ENCODE results near the gene CALCOCO1. TPM values are rescaled to one million over a fixed set of nuclear protein-coding genes. Genes with fewer than 3 reads are reported as not detected.
"Not testable (repeated sequence)": the region's sequence is repeated elsewhere in the genome, so short reads cannot be mapped to it uniquely, and the experiment has no call there.

CALCOCO1 gene
- total RNA-seq, 1 donor from 2014 or later: 32.0 TPM

DNA sequence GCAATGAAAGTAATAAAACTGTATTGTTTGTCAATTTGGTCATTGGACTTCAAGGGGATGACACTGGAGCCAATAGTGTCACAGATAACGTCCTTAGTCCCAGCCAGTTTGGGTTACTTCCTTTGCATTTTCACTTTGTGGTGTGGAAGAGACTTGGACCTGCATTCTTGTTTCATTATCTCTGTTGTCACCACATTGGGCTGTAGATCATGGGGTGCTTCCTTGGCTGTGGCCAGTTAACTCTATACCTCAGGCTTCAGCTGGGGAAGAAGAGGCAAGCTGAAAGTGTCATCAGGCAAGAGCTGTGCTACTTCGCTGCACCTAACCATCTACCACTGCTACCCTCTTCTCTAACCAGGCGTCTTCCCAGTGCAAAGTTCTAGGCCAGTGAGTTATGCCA, 39.6 kb upstream of the CALCOCO1 start:
- H3K27ac Mint-ChIP-seq (ENCODE audit: unreplicated experiment): no peak overlapping the region
- H3K27me3 Mint-ChIP-seq (ENCODE audit: low read depth): peaks cover 97% of the 10 kb centered on the region
- H3K4me1 Mint-ChIP-seq: no peaks in the 10 kb centered on the region
- H3K4me3 Mint-ChIP-seq: no peak overlapping the region
- TF ChIP-seq, protein P1, sequence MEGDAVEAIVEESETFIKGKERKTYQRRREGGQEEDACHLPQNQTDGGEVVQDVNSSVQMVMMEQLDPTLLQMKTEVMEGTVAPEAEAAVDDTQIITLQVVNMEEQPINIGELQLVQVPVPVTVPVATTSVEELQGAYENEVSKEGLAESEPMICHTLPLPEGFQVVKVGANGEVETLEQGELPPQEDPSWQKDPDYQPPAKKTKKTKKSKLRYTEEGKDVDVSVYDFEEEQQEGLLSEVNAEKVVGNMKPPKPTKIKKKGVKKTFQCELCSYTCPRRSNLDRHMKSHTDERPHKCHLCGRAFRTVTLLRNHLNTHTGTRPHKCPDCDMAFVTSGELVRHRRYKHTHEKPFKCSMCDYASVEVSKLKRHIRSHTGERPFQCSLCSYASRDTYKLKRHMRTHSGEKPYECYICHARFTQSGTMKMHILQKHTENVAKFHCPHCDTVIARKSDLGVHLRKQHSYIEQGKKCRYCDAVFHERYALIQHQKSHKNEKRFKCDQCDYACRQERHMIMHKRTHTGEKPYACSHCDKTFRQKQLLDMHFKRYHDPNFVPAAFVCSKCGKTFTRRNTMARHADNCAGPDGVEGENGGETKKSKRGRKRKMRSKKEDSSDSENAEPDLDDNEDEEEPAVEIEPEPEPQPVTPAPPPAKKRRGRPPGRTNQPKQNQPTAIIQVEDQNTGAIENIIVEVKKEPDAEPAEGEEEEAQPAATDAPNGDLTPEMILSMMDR (conservative IDR thresholded peaks at IDR 0.05): no peak
- H3K9me3 Mint-ChIP-seq: no peaks in the 10 kb centered on the region
- no peaks in the 10 kb centered on the region for H3K36me3 Mint-ChIP-seq (ENCODE audit: low read depth)
- no peak for DNase-seq (ENCODE audit: low read depth, low spot score)

DNA sequence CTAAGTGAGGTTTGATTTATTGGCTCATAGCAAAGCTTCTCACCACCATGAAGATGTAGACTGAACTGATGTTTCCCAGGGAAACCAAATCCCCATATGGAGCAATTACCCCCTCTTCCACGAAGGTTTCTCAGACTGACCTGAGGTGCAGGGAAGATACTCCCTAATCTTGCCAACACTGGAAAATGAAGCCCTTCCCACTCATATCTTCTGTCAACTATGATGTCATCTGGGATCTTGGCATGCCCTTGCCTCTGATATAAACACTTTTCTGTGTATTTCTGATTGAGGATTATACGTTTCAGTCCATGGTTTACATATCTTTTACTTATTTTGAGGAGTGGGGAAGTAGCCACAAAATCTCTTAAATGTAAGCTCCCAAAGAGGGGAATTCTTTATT, 38.6 kb upstream of the CALCOCO1 start:
- Mint-ChIP-seq H3K36me3 (ENCODE audit: low read depth) (no peaks in the 10 kb centered on the region), H3K9me3 (no peaks in the 10 kb centered on the region), H3K27ac (ENCODE audit: unreplicated experiment) (no peak overlapping the region), H3K4me1 (no peaks in the 10 kb centered on the region), H3K27me3 (ENCODE audit: low read depth) (peaks cover 97% of the 10 kb centered on the region), H3K4me3 (no peak overlapping the region)
- TF ChIP-seq, protein P1 (conservative IDR thresholded peaks at IDR 0.05): no peak
- no peak for DNase-seq (ENCODE audit: low read depth, low spot score)

DNA sequence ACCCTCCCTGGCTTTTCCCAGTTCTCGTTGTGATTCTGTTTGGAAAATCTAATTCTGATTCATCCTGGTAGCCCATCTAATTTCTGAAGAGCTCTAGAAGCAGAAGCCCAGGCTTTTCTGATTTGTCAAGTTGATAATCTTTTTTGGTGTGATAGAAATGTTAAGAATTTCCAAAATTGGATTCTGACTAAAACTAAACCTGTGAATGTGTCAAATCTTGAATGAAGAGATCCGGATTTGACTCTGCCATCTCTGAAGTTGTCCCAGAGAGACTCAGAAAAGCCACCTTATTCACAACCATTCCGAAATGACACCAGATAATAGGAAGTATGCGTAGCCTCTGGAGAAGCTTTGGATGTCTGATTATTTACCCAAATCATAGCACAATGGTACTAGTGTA, 37.4 kb upstream of the CALCOCO1 start:
- Mint-ChIP-seq H3K27me3 (ENCODE audit: low read depth) (peaks cover 96% of the 10 kb centered on the region), H3K4me1 (no peaks in the 10 kb centered on the region), H3K4me3 (no peak overlapping the region), H3K27ac (ENCODE audit: unreplicated experiment) (no peak overlapping the region), H3K9me3 (no peaks in the 10 kb centered on the region), H3K36me3 (ENCODE audit: low read depth) (no peaks in the 10 kb centered on the region)
- TF ChIP-seq, protein P1 (conservative IDR thresholded peaks at IDR 0.05): no peak
- no peak for DNase-seq (ENCODE audit: low read depth, low spot score)

DNA sequence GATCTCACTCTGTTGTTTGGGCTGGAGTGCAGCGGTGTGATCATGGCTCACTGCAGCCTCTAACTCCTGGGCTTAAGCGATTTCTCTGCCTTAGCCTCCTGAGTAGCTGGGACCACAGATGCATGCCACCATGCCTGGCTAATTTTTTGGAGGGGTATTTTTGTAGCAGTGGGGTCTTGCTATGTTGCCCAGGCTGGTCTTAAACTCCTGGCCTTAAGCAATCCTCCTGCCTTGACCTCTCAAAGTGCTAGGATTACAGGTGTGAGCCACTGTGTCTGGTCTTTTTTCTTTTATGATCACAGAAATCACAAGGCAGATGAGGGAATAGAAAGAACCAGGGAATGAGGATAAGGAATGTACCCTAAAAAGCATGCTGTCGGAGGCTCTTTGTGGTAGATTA, 35.5 kb upstream of the CALCOCO1 start:
- not testable (repeated sequence) for H3K4me3 Mint-ChIP-seq; H3K36me3 Mint-ChIP-seq (ENCODE audit: low read depth); H3K9me3 Mint-ChIP-seq; DNase-seq (ENCODE audit: low read depth, low spot score); H3K27ac Mint-ChIP-seq (ENCODE audit: unreplicated experiment)
- Mint-ChIP-seq H3K27me3 (ENCODE audit: low read depth) (peaks cover 97% of the 10 kb centered on the region), H3K4me1 (peaks cover 11% of the 10 kb centered on the region)

DNA sequence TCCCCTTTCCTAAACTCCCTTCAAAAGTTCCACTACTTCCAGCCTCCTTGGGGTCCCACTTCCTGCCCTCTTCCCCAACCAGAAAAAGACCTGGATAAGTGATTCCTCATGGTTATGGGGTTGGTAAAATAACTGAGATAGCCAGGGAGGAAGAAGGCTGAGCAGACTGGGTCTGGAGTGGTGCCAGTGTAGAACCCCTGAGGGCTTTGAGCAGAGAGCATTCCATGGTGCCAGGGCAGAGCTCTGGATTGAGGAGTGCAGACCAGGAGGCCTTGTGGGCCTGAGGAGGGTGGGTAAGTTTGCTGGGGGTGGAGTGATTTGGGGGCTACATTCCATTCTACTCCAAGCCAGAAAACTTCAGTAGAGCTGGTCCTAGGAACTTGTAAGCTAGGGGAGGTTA, 34.1 kb upstream of the CALCOCO1 start:
- Mint-ChIP-seq H3K27ac (ENCODE audit: unreplicated experiment) (no peak overlapping the region), H3K27me3 (ENCODE audit: low read depth) (peaks cover 88% of the 10 kb centered on the region), H3K4me1 (peaks cover 22% of the 10 kb centered on the region), H3K4me3 (no peak overlapping the region), H3K36me3 (ENCODE audit: low read depth) (no peaks in the 10 kb centered on the region), H3K9me3 (no peaks in the 10 kb centered on the region)
- TF ChIP-seq, protein P1 (conservative IDR thresholded peaks at IDR 0.05): no peak
- DNase-seq (ENCODE audit: low read depth, low spot score): no peak

DNA sequence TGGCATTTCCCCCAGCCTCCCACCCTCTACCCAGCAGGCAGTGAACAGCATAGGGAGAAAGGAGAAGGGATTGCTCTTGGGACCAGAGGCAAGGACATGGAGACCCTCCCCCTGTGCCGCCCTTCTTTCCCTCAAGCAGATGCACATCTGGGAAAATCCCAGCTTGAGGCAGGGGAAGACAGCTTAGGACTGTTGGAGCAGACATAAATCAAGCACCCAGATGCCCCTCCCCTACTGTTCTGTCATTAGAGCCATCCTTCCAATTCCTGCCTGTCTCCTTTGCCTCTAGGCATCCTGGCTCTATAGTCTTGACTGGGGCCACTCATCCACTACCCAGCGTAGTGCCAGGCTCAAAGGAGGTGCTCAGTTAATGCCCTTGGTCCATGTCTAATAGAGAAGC, 32.0 kb upstream of the CALCOCO1 start:
- TF ChIP-seq, protein P1 (conservative IDR thresholded peaks at IDR 0.05): no peak
- DNase-seq (ENCODE audit: low read depth, low spot score): no peak
- Mint-ChIP-seq H3K27me3 (ENCODE audit: low read depth) (peaks cover 79% of the 10 kb centered on the region), H3K27ac (ENCODE audit: unreplicated experiment) (no peak overlapping the region), H3K36me3 (ENCODE audit: low read depth) (no peaks in the 10 kb centered on the region), H3K4me1 (peaks cover 33% of the 10 kb centered on the region), H3K4me3 (peak overlapping the region; percentile 35), H3K9me3 (no peaks in the 10 kb centered on the region)
